IPS-NIHi11 (cell line): Measurements from ENCODE around the gene SUN1.
"Not testable (repeated sequence)": the region's sequence is repeated elsewhere in the genome, so short reads cannot be mapped to it uniquely, and the experiment has no call there.

Experiments
- DNase-seq: peaks from one replicate; pipeline ENCODE4 v3.0.0; 2012; ENCODE audit warnings: mixed read lengths, low spot score

Gene SUN1

GRCh38 chr7:920351-921070 lies 88.2 kb downstream of the SUN1 start:
- no peak for DNase-seq

GRCh38 chr7:921071-921461 lies 88.8 kb downstream of the SUN1 start:
- no peak for DNase-seq

GRCh38 chr7:921581-922333 lies 89.5 kb downstream of the SUN1 start:
- DNase-seq, result no peak

- no peak for DNase-seq
Measured at GRCh38 chr7:922334-923107, 90.2 kb downstream of the SUN1 start.

GRCh38 chr7:923108-924041 lies 91.1 kb downstream of the SUN1 start:
- peak; percentile 73 for DNase-seq

- not testable (repeated sequence) for DNase-seq
Measured at GRCh38 chr7:924042-924441, 91.8 kb downstream of the SUN1 start.
